Breast epithelium (tissue), 4 donors: Measurements from ENCODE around the gene CAVIN4. TPM values are rescaled to one million over a fixed set of nuclear protein-coding genes. Genes with fewer than 3 reads are reported as not detected.

Experiments used
- DNase-seq, 2 donors: peaks; one replicate each; pipeline ENCODE4 v3.0.0-alpha.2; 2019; ENCODE audit warnings: low spot score in 2 of 2
- H3K27ac ChIP-seq, 2 donors: fragments of 200-600 bp; sonication (generic) in 1 of 2; one replicate each; pipeline ENCODE4 v1.5.1; 2016 to 2019; ENCODE audit warnings: mild to moderate bottlenecking in 1 of 2
- H3K27me3 ChIP-seq, 2 donors: fragments of 200-600 bp; sonication (generic) in 1 of 2; one replicate each; pipeline versions ENCODE4 v1.5.1 to v1.6.0; 2017 to 2019; ENCODE audit warnings: control low read depth in 1 of 2, mild to moderate bottlenecking in 1 of 2
- H3K36me3 ChIP-seq: fragments of 200-600 bp; one replicate; pipeline ENCODE4 v1.5.1; 2019
- H3K4me1 ChIP-seq, 2 donors: fragments of 200-600 bp; sonication (generic); one replicate each; pipeline ENCODE4 v1.5.1; 2016 to 2019; ENCODE audit warnings: control low read depth in 1 of 2
- H3K4me3 ChIP-seq, 3 donors: fragments of 200-600 bp; sonication (generic); 1 replicate in 2 of 3; 2 replicates in 1 of 3; pipeline ENCODE4 v1.5.1; 2016 to 2019; ENCODE audit warnings: mild to moderate bottlenecking in 3 of 3, moderate library complexity in 2 of 3
- H3K9me3 ChIP-seq, 2 donors: fragments of 200-600 bp; sonication (generic) in 1 of 2; one replicate each; pipeline ENCODE4 v1.5.1; 2016 to 2019; ENCODE audit warnings: control low read depth in 1 of 2
- POLR2A ChIP-seq: fragments of 450-650 bp; IDR thresholded peaks from one replicate; pipeline ENCODE4 v1.6.1; 2016; ENCODE audit warnings: antibody characterized with exemption, mild to moderate bottlenecking, moderate library complexity
- POLR2AphosphoS5 ChIP-seq, 3 donors: sonication (generic); formaldehyde crosslinking; IDR thresholded peaks; one replicate each; pipeline ENCODE4 v1.6.1; 2017; ENCODE audit warnings: antibody characterized with exemption in 3 of 3
- intact Hi-C: fragments of 100-400 bp; cut with DNase I; formaldehyde crosslinking; loops from one replicate; pipeline ENCODE4 v1.15.1; 2023; ENCODE audit warnings: low total_unique reads
- total RNA-seq, 3 donors: library from RNA; depleted of rRNA; stranded (reverse); fragments of >200 nt; gene quantifications; one replicate each; pipeline ENCODE4 v1.1.0, GENCODE V29; 2016
- TF ChIP-seq, protein P1 (sequence below), 3 donors: fragments of 450-650 bp; IDR thresholded peaks; one replicate each; pipeline ENCODE4 v1.5.1; 2016 to 2017; ENCODE audit warnings: antibody characterized with exemption in 3 of 3, mild to moderate bottlenecking in 3 of 3, moderate library complexity in 3 of 3

Gene CAVIN4, protein sequence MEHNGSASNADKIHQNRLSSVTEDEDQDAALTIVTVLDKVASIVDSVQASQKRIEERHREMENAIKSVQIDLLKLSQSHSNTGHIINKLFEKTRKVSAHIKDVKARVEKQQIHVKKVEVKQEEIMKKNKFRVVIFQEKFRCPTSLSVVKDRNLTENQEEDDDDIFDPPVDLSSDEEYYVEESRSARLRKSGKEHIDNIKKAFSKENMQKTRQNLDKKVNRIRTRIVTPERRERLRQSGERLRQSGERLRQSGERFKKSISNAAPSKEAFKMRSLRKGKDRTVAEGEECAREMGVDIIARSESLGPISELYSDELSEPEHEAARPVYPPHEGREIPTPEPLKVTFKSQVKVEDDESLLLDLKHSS
- under 1 TPM; 0.16 to 0.33 (median 0.29) TPM for total RNA-seq

GRCh38 chr9:100577776-100578448 is at the start of gene CAVIN4:
Gene CAVIN4, plus strand, starts transcription at chr9:100578079. Its CDS starts 65 bp downstream, at chr9:100578144.
- H3K36me3 ChIP-seq = no peaks in the 10 kb centered on the region
- no peaks in the 10 kb centered on the region for H3K9me3 ChIP-seq
- no peak within 1 kb of the TSS for H3K27ac ChIP-seq
- TF ChIP-seq, protein P1, sequence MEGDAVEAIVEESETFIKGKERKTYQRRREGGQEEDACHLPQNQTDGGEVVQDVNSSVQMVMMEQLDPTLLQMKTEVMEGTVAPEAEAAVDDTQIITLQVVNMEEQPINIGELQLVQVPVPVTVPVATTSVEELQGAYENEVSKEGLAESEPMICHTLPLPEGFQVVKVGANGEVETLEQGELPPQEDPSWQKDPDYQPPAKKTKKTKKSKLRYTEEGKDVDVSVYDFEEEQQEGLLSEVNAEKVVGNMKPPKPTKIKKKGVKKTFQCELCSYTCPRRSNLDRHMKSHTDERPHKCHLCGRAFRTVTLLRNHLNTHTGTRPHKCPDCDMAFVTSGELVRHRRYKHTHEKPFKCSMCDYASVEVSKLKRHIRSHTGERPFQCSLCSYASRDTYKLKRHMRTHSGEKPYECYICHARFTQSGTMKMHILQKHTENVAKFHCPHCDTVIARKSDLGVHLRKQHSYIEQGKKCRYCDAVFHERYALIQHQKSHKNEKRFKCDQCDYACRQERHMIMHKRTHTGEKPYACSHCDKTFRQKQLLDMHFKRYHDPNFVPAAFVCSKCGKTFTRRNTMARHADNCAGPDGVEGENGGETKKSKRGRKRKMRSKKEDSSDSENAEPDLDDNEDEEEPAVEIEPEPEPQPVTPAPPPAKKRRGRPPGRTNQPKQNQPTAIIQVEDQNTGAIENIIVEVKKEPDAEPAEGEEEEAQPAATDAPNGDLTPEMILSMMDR (IDR thresholded peaks at IDR 0.05) = no peak
- TF ChIP-seq POLR2AphosphoS5 (IDR thresholded peaks at IDR 0.05) (no peak), POLR2A (no peak)
- H3K27me3 ChIP-seq = no peaks in the 10 kb centered on the region
- intact Hi-C loops = no loop called here
- no peak within 1 kb of the TSS for H3K4me3 ChIP-seq
- no peaks in the 10 kb centered on the region for H3K4me1 ChIP-seq
- DNase-seq = no peak

DNA sequence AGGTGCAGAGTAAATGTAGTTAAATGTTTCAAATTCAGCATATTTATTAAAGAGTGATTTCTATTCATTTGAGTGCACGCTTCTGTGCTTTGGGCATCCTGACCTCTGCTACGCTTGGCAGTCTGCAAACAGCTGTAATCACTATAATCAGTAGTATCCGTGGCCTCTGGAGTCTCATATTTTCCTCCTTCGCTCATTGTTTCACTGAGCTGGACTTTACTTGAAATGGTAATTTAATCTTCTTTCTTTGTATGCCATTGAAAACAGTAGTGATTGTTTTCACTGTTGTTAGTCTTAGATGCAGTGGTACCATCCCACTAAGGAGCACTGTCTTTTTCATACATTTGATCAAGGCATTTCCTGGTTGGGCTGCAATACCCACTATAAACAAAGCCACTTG is 43.5 kb upstream of the CAVIN4 start:
- no peaks in the 10 kb centered on the region for H3K4me1 ChIP-seq
- H3K36me3 ChIP-seq = no peaks in the 10 kb centered on the region
- intact Hi-C loops = no loop called here
- H3K4me3 ChIP-seq = no peak overlapping the region
- no peaks in the 10 kb centered on the region for H3K9me3 ChIP-seq
- H3K27me3 ChIP-seq = no peaks in the 10 kb centered on the region
- H3K27ac ChIP-seq = no peak overlapping the region
- TF ChIP-seq POLR2AphosphoS5 (IDR thresholded peaks at IDR 0.05) (no peak), POLR2A (no peak)
- TF ChIP-seq, protein P1 (IDR thresholded peaks at IDR 0.05) = no peak
- no peak for DNase-seq

DNA sequence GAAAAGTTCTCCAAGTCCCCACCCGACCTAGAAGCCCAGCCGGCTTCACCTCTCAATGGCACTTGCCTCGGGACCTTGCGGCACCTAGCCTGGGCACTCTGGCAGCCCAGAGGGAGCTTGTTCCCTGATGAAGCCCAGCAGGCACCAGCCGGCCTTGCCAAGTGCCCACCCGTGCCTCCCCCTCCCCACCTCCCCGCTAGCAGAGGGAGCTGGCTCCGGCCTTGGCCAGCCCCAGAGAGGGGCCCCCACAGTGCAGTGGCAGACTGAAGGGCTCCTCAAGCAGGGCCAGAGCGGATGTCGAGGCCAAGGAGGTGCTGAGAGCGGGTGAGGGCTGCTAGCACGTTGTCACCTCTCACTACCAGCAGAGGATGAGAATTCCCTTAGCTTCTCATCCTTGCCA is 37.6 kb upstream of the CAVIN4 start:
- Histone ChIP-seq H3K9me3 (peaks cover 7 to 8% of the 10 kb centered on the region in 2 donors), H3K27me3 (no peaks in the 10 kb centered on the region)

GRCh38 chr9:100549048-100549447 is 28.8 kb upstream of the CAVIN4 start:
- TF ChIP-seq, protein P1 (IDR thresholded peaks at IDR 0.05) = no peak
- TF ChIP-seq POLR2A = no peak
- no peak for TF ChIP-seq POLR2AphosphoS5 (IDR thresholded peaks at IDR 0.05)
- Histone ChIP-seq H3K4me3 (no peak overlapping the region), H3K9me3 (peaks cover 8 to 9% of the 10 kb centered on the region in 2 donors), H3K27me3 (no peaks in the 10 kb centered on the region), H3K4me1 (no peaks in the 10 kb centered on the region), H3K27ac (no peak overlapping the region), H3K36me3 (no peaks in the 10 kb centered on the region)
- no peak for DNase-seq
- intact Hi-C loops = no loop called here

More for the DNA sequence above, 37.6 kb upstream of the CAVIN4 start:
- TF ChIP-seq POLR2A (no peak), POLR2AphosphoS5 (IDR thresholded peaks at IDR 0.05) (no peak)
- TF ChIP-seq, protein P1 (IDR thresholded peaks at IDR 0.05) = no peak
- no peak for DNase-seq
- no peak overlapping the region for H3K27ac ChIP-seq
- no peak overlapping the region for H3K4me3 ChIP-seq
- intact Hi-C loops = no loop called here
- H3K36me3 ChIP-seq = no peaks in the 10 kb centered on the region
- no peaks in the 10 kb centered on the region for H3K4me1 ChIP-seq

DNA sequence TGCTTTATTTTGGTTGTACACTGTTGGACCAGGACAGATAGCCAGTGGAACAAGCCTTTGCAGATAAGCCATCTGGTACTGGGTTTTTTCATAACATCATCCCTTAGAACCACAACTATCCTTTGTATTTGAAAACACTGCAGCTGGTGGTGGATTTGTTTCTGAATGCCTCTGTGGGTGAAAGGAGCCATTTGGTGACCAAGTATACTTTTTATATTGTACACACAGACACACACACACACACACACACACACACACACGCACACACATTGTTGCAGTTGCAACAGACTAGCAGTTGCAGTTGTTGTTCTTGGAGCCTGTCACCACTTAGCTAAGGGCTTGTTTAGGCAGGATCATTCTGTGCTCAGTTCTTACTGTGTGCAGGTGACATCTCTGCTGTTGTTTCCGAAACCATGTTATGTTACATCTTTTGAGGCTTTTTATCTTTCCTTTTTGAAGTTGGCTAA is 22.9 kb upstream of the CAVIN4 start:
- intact Hi-C loops = no loop called here
- no peak for DNase-seq
- no peaks in the 10 kb centered on the region for H3K36me3 ChIP-seq
- no peaks in the 10 kb centered on the region for H3K4me1 ChIP-seq
- no peak overlapping the region for H3K4me3 ChIP-seq
- H3K27me3 ChIP-seq = no peaks in the 10 kb centered on the region
- H3K9me3 ChIP-seq = no peaks in the 10 kb centered on the region
- TF ChIP-seq POLR2A = no peak
- TF ChIP-seq, protein P1 (IDR thresholded peaks at IDR 0.05) = no peak
- H3K27ac ChIP-seq = no peak overlapping the region
